Measurements from ENCODE around the gene SKIC8.

The SKIC8 gene

GRCh38 chr15:78301828-78302227, 2.4 kb upstream of the SKIC8 start:
- Histone ChIP-seq H3K4me3 (ENCODE audit: low read length) (no peak overlapping the region), H3K36me3 (ENCODE audit: insufficient read depth, low read length) (no peaks in the 10 kb centered on the region), H2AFZ (ENCODE audit: low read depth, low read length) (no peak overlapping the region), H3K4me1 (ENCODE audit: insufficient read depth, low read length) (peaks cover 14% of the 10 kb centered on the region), H3K9me3 (ENCODE audit: low read length) (no peaks in the 10 kb centered on the region), H3K27me3 (ENCODE audit: insufficient read depth, low read length) (no peaks in the 10 kb centered on the region)

DNA sequence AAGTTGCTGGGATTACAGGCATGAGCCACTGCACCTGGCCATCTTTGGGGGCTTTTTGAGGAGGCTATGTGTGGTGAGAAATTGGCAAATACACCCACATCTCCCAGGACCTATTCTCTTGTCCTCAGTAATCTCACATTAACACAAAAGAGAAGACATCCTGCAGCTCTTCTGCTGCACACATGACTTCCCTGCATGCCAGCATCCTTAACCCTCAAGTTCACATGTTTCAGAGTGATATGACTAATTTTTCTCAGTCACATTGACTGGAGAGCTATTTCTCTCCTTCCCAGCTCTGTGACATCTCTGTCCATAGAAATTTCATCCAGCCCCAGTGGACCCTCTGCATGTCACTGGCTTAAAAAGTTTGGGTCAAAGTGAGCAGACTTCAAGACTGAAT, 1.9 kb upstream of the SKIC8 start:
- H3K27me3 ChIP-seq (ENCODE audit: insufficient read depth, low read length) = no peaks in the 10 kb centered on the region
- H3K9me3 ChIP-seq (ENCODE audit: low read length) = no peaks in the 10 kb centered on the region
- no peak overlapping the region for H2AFZ ChIP-seq (ENCODE audit: low read depth, low read length)
- H3K4me1 ChIP-seq (ENCODE audit: insufficient read depth, low read length) = peaks cover 9% of the 10 kb centered on the region
- no peak overlapping the region for H3K4me3 ChIP-seq (ENCODE audit: low read length)
- no peaks in the 10 kb centered on the region for H3K36me3 ChIP-seq (ENCODE audit: insufficient read depth, low read length)

DNA sequence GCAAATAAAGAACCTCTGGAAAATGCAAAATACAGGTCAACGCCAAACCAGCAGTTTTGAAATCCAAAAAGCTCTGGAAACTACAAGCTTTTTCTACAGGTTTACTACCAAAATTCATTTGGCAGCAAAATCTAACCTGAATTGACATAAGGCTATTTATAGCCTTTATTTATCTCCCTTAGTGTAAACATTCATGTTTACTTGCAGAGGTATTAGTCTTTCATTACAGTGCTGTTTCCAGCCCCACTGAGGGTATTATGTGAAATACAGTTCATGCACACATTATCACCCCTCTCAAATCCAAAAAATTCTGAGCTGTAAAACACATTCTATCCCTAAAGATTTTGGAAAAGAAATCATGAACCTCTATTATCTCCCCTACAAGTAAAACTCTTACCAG, 7.2 kb downstream of the SKIC8 start:
- Histone ChIP-seq H3K36me3 (ENCODE audit: insufficient read depth, low read length) (peaks cover 41% of the 10 kb centered on the region), H3K4me3 (ENCODE audit: low read length) (no peak overlapping the region), H2AFZ (ENCODE audit: low read depth, low read length) (no peak overlapping the region)

DNA sequence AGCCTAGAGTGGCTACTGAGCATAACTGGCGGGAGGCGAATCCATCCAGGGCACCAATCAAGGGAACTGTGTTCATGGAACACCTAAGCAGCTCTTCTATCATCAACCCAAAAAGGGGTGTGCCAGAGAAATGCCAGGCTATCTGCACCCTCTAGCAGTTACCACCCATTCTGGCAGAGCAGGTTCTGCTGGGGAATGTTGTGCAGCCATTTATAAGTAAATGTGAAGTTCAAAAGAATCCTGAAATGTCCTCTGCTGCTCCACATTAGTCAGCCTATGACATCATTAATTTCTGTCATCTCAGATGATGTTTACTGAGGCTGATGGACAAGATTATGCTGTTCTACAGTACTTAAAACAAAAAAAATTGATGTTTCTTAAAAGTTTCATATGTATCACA, 7.7 kb downstream of the SKIC8 start:
- no peaks in the 10 kb centered on the region for H3K4me1 ChIP-seq (ENCODE audit: insufficient read depth, low read length)
- H3K36me3 ChIP-seq (ENCODE audit: insufficient read depth, low read length) = peaks cover 41% of the 10 kb centered on the region

More for the DNA sequence above, 7.2 kb downstream of the SKIC8 start:
- no peaks in the 10 kb centered on the region for H3K4me1 ChIP-seq (ENCODE audit: insufficient read depth, low read length)
- H3K9me3 ChIP-seq (ENCODE audit: low read length) = no peaks in the 10 kb centered on the region
- H3K27me3 ChIP-seq (ENCODE audit: insufficient read depth, low read length) = no peaks in the 10 kb centered on the region

DNA sequence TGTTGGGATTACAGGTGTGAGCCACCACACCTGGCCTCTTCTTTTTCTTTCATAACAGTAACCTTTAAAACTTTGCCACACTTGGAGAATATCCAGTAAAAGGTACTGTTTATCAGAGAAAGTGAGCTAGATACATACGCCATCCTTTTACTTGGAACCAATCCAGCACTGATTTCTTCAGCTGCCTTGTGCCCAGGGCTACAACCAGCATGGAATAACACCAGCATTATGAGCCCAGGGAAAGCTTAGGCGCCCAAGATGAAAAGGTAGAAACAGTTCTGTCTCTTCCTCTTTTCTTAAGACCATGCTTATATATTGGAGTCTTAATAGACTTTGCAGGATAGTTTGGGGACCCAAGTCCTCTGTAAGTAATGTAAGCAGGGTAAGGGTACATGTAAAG, 8.4 kb downstream of the SKIC8 start:
- H3K4me1 ChIP-seq (ENCODE audit: insufficient read depth, low read length) = no peaks in the 10 kb centered on the region
- no peaks in the 10 kb centered on the region for H3K9me3 ChIP-seq (ENCODE audit: low read length)
- H3K36me3 ChIP-seq (ENCODE audit: insufficient read depth, low read length) = peaks cover 43% of the 10 kb centered on the region
- H3K27me3 ChIP-seq (ENCODE audit: insufficient read depth, low read length) = no peaks in the 10 kb centered on the region
- no peak overlapping the region for H3K4me3 ChIP-seq (ENCODE audit: low read length)
- no peak overlapping the region for H2AFZ ChIP-seq (ENCODE audit: low read depth, low read length)

More for the DNA sequence above, 7.7 kb downstream of the SKIC8 start:
- no peaks in the 10 kb centered on the region for H3K27me3 ChIP-seq (ENCODE audit: insufficient read depth, low read length)
- H3K4me3 ChIP-seq (ENCODE audit: low read length) = no peak overlapping the region
- no peaks in the 10 kb centered on the region for H3K9me3 ChIP-seq (ENCODE audit: low read length)
- no peak overlapping the region for H2AFZ ChIP-seq (ENCODE audit: low read depth, low read length)

GRCh38 chr15:78290222-78290621, 9.2 kb downstream of the SKIC8 start:
- Histone ChIP-seq H3K36me3 (ENCODE audit: insufficient read depth, low read length) (peaks cover 47% of the 10 kb centered on the region), H3K27me3 (ENCODE audit: insufficient read depth, low read length) (no peaks in the 10 kb centered on the region), H3K4me1 (ENCODE audit: insufficient read depth, low read length) (no peaks in the 10 kb centered on the region), H3K9me3 (ENCODE audit: low read length) (no peaks in the 10 kb centered on the region), H2AFZ (ENCODE audit: low read depth, low read length) (no peak overlapping the region), H3K4me3 (ENCODE audit: low read length) (no peak overlapping the region)

GRCh38 chr15:78284758-78285157, 14.7 kb downstream of the SKIC8 start:
- Histone ChIP-seq H3K36me3 (ENCODE audit: insufficient read depth, low read length) (peaks cover 59% of the 10 kb centered on the region), H2AFZ (ENCODE audit: low read depth, low read length) (no peak overlapping the region), H3K4me3 (ENCODE audit: low read length) (no peak overlapping the region), H3K27me3 (ENCODE audit: insufficient read depth, low read length) (no peaks in the 10 kb centered on the region), H3K9me3 (ENCODE audit: low read length) (no peaks in the 10 kb centered on the region), H3K4me1 (ENCODE audit: insufficient read depth, low read length) (no peaks in the 10 kb centered on the region)

GRCh38 chr15:78282324-78282723, 17.1 kb downstream of the SKIC8 start:
- H3K27me3 ChIP-seq (ENCODE audit: insufficient read depth, low read length) = no peaks in the 10 kb centered on the region
- H3K4me1 ChIP-seq (ENCODE audit: insufficient read depth, low read length) = no peaks in the 10 kb centered on the region
- no peak overlapping the region for H2AFZ ChIP-seq (ENCODE audit: low read depth, low read length)
- H3K36me3 ChIP-seq (ENCODE audit: insufficient read depth, low read length) = peaks cover 36% of the 10 kb centered on the region
- no peaks in the 10 kb centered on the region for H3K9me3 ChIP-seq (ENCODE audit: low read length)
- H3K4me3 ChIP-seq (ENCODE audit: low read length) = no peak overlapping the region

GRCh38 chr15:78280319-78281072, 18.9 kb downstream of the SKIC8 start:
- Histone ChIP-seq H3K27me3 (ENCODE audit: insufficient read depth, low read length) (no peaks in the 10 kb centered on the region), H2AFZ (ENCODE audit: low read depth, low read length) (no peak overlapping the region), H3K4me3 (ENCODE audit: low read length) (no peak overlapping the region), H3K4me1 (ENCODE audit: insufficient read depth, low read length) (no peaks in the 10 kb centered on the region), H3K36me3 (ENCODE audit: insufficient read depth, low read length) (peaks cover 30% of the 10 kb centered on the region), H3K9me3 (ENCODE audit: low read length) (no peaks in the 10 kb centered on the region)

DNA sequence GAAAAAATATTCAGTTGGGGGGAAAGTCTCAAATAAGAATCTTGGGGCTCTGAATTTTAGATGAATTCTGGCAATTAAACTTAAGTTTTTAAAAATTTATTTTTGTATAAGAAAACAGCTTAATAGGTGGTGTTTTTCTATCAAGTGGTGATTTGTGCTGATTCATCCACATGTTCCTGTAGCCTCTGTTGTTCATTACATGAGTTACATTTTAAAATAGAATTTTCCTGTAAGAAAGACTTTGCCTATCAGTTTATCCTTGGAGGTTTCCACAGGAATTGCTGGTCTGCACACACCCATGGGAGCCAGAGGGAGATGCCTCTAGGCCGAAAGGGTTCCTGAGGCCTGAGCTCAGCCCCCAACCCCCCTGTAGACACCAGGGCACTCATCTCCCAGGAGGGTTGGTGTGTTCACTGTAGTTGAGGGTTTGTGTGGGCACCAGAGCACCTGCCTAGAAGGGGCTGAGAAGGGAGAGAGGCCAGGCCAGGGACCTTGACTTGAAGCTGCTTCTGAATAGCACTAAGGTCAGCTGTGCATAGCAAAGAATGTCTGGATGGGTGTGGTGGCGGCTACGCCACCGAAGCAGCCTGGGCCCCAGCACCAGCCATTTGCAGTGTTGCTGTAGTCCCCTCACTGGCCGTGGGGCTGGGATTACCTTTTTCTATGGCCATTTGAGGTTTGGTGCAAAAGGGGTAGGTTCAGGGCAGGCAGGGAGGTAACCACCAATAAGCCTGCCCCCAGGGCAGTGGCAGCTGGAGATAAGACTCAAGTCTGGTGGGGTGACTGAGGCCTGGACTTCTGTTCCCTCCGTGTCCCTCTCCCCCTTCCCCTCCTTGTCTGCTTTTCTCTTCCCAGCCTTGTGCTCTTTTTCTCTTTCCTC, 23.1 kb downstream of the SKIC8 start:
- H2AFZ ChIP-seq (ENCODE audit: low read depth, low read length) = no peak overlapping the region
- H3K36me3 ChIP-seq (ENCODE audit: insufficient read depth, low read length) = peaks cover 3% of the 10 kb centered on the region
- no peaks in the 10 kb centered on the region for H3K9me3 ChIP-seq (ENCODE audit: low read length)
- no peak overlapping the region for H3K4me3 ChIP-seq (ENCODE audit: low read length)
- no peaks in the 10 kb centered on the region for H3K27me3 ChIP-seq (ENCODE audit: insufficient read depth, low read length)
- H3K4me1 ChIP-seq (ENCODE audit: insufficient read depth, low read length) = no peaks in the 10 kb centered on the region

DNA sequence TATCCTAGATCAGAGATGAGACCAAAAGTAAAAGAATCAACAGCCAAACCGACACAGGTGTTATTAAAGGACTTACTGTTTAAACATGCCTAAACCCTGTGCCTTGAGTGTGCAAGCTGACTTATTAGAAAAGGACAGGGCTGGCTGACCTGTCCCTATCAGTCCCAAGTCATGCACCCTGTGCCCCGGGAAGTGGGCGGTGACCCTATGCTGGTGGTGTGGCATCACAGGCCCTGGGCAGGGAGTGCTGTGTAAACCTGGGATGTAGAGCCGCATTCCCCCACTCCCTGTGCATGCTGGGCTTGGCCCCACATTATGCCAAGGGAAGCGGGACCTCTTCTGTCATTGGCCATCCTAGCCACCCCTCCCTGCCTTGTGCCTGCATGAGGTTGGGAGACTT, 24.4 kb downstream of the SKIC8 start:
- Histone ChIP-seq H3K4me1 (ENCODE audit: insufficient read depth, low read length) (no peaks in the 10 kb centered on the region), H3K4me3 (ENCODE audit: low read length) (no peak overlapping the region), H3K27me3 (ENCODE audit: insufficient read depth, low read length) (no peaks in the 10 kb centered on the region), H3K36me3 (ENCODE audit: insufficient read depth, low read length) (no peaks in the 10 kb centered on the region), H3K9me3 (ENCODE audit: low read length) (no peaks in the 10 kb centered on the region), H2AFZ (ENCODE audit: low read depth, low read length) (no peak overlapping the region)

DNA sequence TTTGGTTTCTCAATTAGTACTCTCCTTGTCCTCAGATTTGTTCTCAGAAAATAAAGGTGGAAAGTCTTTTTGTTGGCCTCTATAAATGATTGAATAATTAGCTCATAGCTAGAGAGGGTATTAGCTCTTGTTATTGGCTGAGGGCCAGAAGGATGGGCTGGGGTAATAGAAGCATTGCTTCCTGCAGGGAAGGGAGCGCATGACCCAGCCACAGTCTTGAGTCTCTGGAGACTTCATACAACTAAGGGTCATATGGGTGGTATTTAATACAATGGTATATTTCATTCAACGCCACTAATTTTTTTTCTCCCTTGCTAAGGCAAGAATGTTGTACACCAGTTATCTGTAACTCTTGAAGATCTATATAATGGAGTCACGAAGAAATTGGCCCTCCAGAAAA, 26.6 kb downstream of the SKIC8 start:
- H3K4me1 ChIP-seq (ENCODE audit: insufficient read depth, low read length) = no peaks in the 10 kb centered on the region
- H3K4me3 ChIP-seq (ENCODE audit: low read length) = no peak overlapping the region
- H3K9me3 ChIP-seq (ENCODE audit: low read length) = no peaks in the 10 kb centered on the region
- H2AFZ ChIP-seq (ENCODE audit: low read depth, low read length) = no peak overlapping the region
- H3K27me3 ChIP-seq (ENCODE audit: insufficient read depth, low read length) = no peaks in the 10 kb centered on the region
- H3K36me3 ChIP-seq (ENCODE audit: insufficient read depth, low read length) = no peaks in the 10 kb centered on the region

DNA sequence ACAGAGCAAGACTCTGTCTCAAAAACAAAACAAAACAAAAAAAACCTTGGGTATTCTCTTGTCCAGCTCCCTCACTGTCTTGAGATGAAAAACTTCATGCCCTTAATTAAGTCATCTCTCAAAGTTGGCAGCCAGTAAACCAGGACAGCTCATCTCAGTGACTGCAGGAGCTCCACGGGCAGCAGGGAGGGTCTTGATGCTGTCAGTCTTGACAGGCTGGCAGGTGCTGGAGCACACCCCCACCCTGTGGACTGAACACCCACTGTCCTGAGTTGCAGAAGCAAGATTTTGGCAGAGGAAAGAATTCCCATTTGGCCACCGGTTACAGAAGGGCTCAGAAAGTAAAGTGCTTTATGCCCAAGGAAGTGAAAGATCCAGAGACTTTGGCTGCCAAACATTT, 27.1 kb downstream of the SKIC8 start:
- H3K27me3 ChIP-seq (ENCODE audit: insufficient read depth, low read length) = no peaks in the 10 kb centered on the region
- no peaks in the 10 kb centered on the region for H3K36me3 ChIP-seq (ENCODE audit: insufficient read depth, low read length)
- H3K9me3 ChIP-seq (ENCODE audit: low read length) = no peaks in the 10 kb centered on the region
- H2AFZ ChIP-seq (ENCODE audit: low read depth, low read length) = no peak overlapping the region
- peaks cover 2% of the 10 kb centered on the region for H3K4me1 ChIP-seq (ENCODE audit: insufficient read depth, low read length)
- no peak overlapping the region for H3K4me3 ChIP-seq (ENCODE audit: low read length)
